GM12891 (cell line): ENCODE data around the gene TTLL1.

Experiments used
- POLR2A ChIP-seq: IDR thresholded peaks from 2 replicates; pipeline ENCODE4 v1.6.1; 2011; ENCODE audit warnings: low read depth, low read length, control low read depth
- POLR2AphosphoS5 ChIP-seq: IDR thresholded peaks from 2 replicates; pipeline ENCODE4 v1.6.1; 2011; ENCODE audit warnings: low read depth, low read length, control low read depth

GRCh38 chr22:43080616-43081015, 8.6 kb downstream of the TTLL1 start:
- TF ChIP-seq POLR2A (no peak), POLR2AphosphoS5 (no peak)
